T-helper 1 cell treated with Interleukin-12 subunit alpha and Interleukin-12 subunit beta and Interleukin-4 antibody, amounts not matched to agents 30 μg/mL and 1 μg/mL, for 36 hours (primary cell): Measurements from ENCODE around the gene PNCK.

Experiments used
- H3K27ac Mint-ChIP-seq: one replicate; pipeline ENCODE4 v1.8.0; 2021; ENCODE audit warnings: mild to moderate bottlenecking, mixed read lengths
- H3K27me3 Mint-ChIP-seq: one replicate; pipeline ENCODE4 v1.8.0; 2021; ENCODE audit warnings: low read depth, mixed read lengths
- H3K36me3 Mint-ChIP-seq: one replicate; pipeline ENCODE4 v1.8.0; 2021; ENCODE audit warnings: low read depth, mixed read lengths
- H3K4me1 Mint-ChIP-seq: one replicate; pipeline ENCODE4 v1.8.0; 2021; ENCODE audit warnings: low read depth, mixed read lengths
- H3K4me3 Mint-ChIP-seq: one replicate; pipeline ENCODE4 v1.8.0; 2021; ENCODE audit warnings: mild to moderate bottlenecking, moderate library complexity, mixed read lengths
- H3K9me3 Mint-ChIP-seq: one replicate; pipeline ENCODE4 v1.8.0; 2021; ENCODE audit warnings: mixed read lengths

PNCK gene

GRCh38 chrX:153628129-153628528 is 45.5 kb downstream of the PNCK start:
- H3K27ac Mint-ChIP-seq: no peak overlapping the region
- H3K9me3 Mint-ChIP-seq: no peaks in the 10 kb centered on the region
- no peaks in the 10 kb centered on the region for H3K27me3 Mint-ChIP-seq
- no peaks in the 10 kb centered on the region for H3K36me3 Mint-ChIP-seq
- no peaks in the 10 kb centered on the region for H3K4me1 Mint-ChIP-seq
- H3K4me3 Mint-ChIP-seq: no peak overlapping the region

- no peaks in the 10 kb centered on the region for H3K9me3 Mint-ChIP-seq
- H3K27ac Mint-ChIP-seq: no peak overlapping the region
- H3K4me1 Mint-ChIP-seq: no peaks in the 10 kb centered on the region
- H3K27me3 Mint-ChIP-seq: no peaks in the 10 kb centered on the region
- H3K4me3 Mint-ChIP-seq: no peak overlapping the region
- no peaks in the 10 kb centered on the region for H3K36me3 Mint-ChIP-seq
Observed at GRCh38 chrX:153627675-153628111, 45.9 kb downstream of the PNCK start.

- H3K9me3 Mint-ChIP-seq: no peaks in the 10 kb centered on the region
- H3K4me1 Mint-ChIP-seq: no peaks in the 10 kb centered on the region
- no peak overlapping the region for H3K27ac Mint-ChIP-seq
- no peak overlapping the region for H3K4me3 Mint-ChIP-seq
- no peaks in the 10 kb centered on the region for H3K27me3 Mint-ChIP-seq
- H3K36me3 Mint-ChIP-seq: no peaks in the 10 kb centered on the region
Observed at GRCh38 chrX:153626863-153627674, 46.5 kb downstream of the PNCK start.

- no peaks in the 10 kb centered on the region for H3K36me3 Mint-ChIP-seq
- H3K4me1 Mint-ChIP-seq: no peaks in the 10 kb centered on the region
Observed at GRCh38 chrX:153626025-153626633, 47.5 kb downstream of the PNCK start.

GRCh38 chrX:153625271-153626024 is 48.2 kb downstream of the PNCK start:
- Mint-ChIP-seq H3K27ac (no peak overlapping the region), H3K4me3 (no peak overlapping the region), H3K4me1 (no peaks in the 10 kb centered on the region), H3K27me3 (no peaks in the 10 kb centered on the region), H3K36me3 (no peaks in the 10 kb centered on the region), H3K9me3 (no peaks in the 10 kb centered on the region)

More at GRCh38 chrX:153626025-153626633, 47.5 kb downstream of the PNCK start:
- Mint-ChIP-seq H3K27ac (no peak overlapping the region), H3K4me3 (no peak overlapping the region), H3K9me3 (no peaks in the 10 kb centered on the region), H3K27me3 (no peaks in the 10 kb centered on the region)

GRCh38 chrX:153624196-153625091 is 49.2 kb downstream of the PNCK start:
- Mint-ChIP-seq H3K27me3 (no peaks in the 10 kb centered on the region), H3K9me3 (no peaks in the 10 kb centered on the region), H3K4me1 (no peaks in the 10 kb centered on the region)

GRCh38 chrX:153623310-153624029 is 50.1 kb downstream of the PNCK start:
- Mint-ChIP-seq H3K27me3 (peaks cover 5% of the 10 kb centered on the region), H3K4me1 (no peaks in the 10 kb centered on the region), H3K9me3 (no peaks in the 10 kb centered on the region), H3K36me3 (no peaks in the 10 kb centered on the region), H3K4me3 (no peak overlapping the region), H3K27ac (no peak overlapping the region)

More at GRCh38 chrX:153624196-153625091, 49.2 kb downstream of the PNCK start:
- Mint-ChIP-seq H3K27ac (no peak overlapping the region), H3K4me3 (no peak overlapping the region), H3K36me3 (no peaks in the 10 kb centered on the region)

GRCh38 chrX:153622661-153623309 is 50.8 kb downstream of the PNCK start:
- no peak overlapping the region for H3K4me3 Mint-ChIP-seq
- no peak overlapping the region for H3K27ac Mint-ChIP-seq
- no peaks in the 10 kb centered on the region for H3K36me3 Mint-ChIP-seq
- no peaks in the 10 kb centered on the region for H3K4me1 Mint-ChIP-seq
- H3K27me3 Mint-ChIP-seq: peaks cover 12% of the 10 kb centered on the region
- no peaks in the 10 kb centered on the region for H3K9me3 Mint-ChIP-seq

- Mint-ChIP-seq H3K36me3 (no peaks in the 10 kb centered on the region), H3K27ac (no peak overlapping the region), H3K27me3 (peaks cover 17% of the 10 kb centered on the region), H3K4me1 (no peaks in the 10 kb centered on the region), H3K4me3 (no peak overlapping the region), H3K9me3 (no peaks in the 10 kb centered on the region)
Observed at GRCh38 chrX:153621949-153622598, 51.5 kb downstream of the PNCK start.

- no peaks in the 10 kb centered on the region for H3K36me3 Mint-ChIP-seq
- no peaks in the 10 kb centered on the region for H3K4me1 Mint-ChIP-seq
- H3K4me3 Mint-ChIP-seq: no peak overlapping the region
- H3K9me3 Mint-ChIP-seq: no peaks in the 10 kb centered on the region
- H3K27me3 Mint-ChIP-seq: peaks cover 23% of the 10 kb centered on the region
- no peak overlapping the region for H3K27ac Mint-ChIP-seq
Observed at GRCh38 chrX:153620576-153620975, 53.0 kb downstream of the PNCK start.
